Measurements from ENCODE around the gene CCSER2. TPM values are rescaled to one million over a fixed set of nuclear protein-coding genes. Genes with fewer than 3 reads are reported as not detected.

The CCSER2 gene
- total RNA-seq, 5 donors from 2014 or later (not counting 1 experiment from before 2014, with no cell fraction given): 109 to 137 (median 115) TPM

DNA sequence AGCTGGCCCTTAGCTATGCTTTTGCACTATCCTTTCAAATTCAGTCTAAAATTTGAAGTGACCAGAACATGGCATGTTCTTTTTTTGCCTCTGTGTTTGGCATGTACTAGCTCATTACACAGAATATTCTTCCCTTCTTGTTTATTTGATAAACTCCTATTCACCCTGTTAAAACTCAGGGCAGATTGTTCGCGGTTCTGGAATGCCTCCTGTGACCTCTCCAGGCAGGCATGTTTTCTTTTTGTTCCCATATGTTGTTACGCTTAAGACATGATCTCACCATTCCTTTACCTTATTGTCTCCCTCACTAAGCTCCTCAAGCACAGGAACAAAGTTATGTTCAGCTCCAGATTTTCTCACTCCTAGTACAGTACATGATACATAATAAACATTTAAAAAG, 181.7 kb downstream of the CCSER2 start:
- Histone ChIP-seq H3K4me3 (ENCODE audit: control insufficient read depth in 1 of 2, extremely low read depth in 1 of 2, low read length in 1 of 2) (no peak overlapping the region), H3K36me3 (ENCODE audit: control insufficient read depth in 2 of 2, extremely low read depth in 1 of 2, insufficient read depth in 1 of 2, low read length in 1 of 2) (peaks cover 0 to 23% of the 10 kb centered on the region in 2 donors), H3K4me1 (ENCODE audit: control insufficient read depth in 1 of 2, extremely low read depth in 1 of 2, insufficient read depth in 2 of 2, low read length in 2 of 2) (no peaks in the 10 kb centered on the region), H3K27me3 (replicated peaks in 1 of 2; ENCODE audit: control insufficient read depth in 2 of 2, extremely low read depth in 1 of 2, insufficient read depth in 2 of 2, low read length in 1 of 2) (no peaks in the 10 kb centered on the region), H3K27ac (ENCODE audit: low read length) (no peak overlapping the region), H3K9me3 (no peaks in the 10 kb centered on the region)
- Mint-ChIP-seq H3K4me3 (no peak overlapping the region), H3K9me3 (no peaks in the 10 kb centered on the region), H3K4me1 (peaks cover 0 to 7% (median 3%) of the 10 kb centered on the region in 3 donors), H3K27me3 (no peaks in the 10 kb centered on the region), H3K36me3 (peaks cover 20% of the 10 kb centered on the region), H3K27ac (no peak overlapping the region)
- no peak for ATAC-seq (replicated peaks in 1 of 4)
- DNase-seq: no peak
- ChIA-PET CTCF (interaction anchor here in 1 of 2 donors (1.3 kb wide), 1 partner anchor 27 kb away, joined by 6 read pairs; no protein-coding TSS in a partner anchor), POLR2A (no interaction called here)
- WGBS (ENCODE audit: insufficient coverage): 100% methylated on average over 3 of the region's 3 CpGs

DNA sequence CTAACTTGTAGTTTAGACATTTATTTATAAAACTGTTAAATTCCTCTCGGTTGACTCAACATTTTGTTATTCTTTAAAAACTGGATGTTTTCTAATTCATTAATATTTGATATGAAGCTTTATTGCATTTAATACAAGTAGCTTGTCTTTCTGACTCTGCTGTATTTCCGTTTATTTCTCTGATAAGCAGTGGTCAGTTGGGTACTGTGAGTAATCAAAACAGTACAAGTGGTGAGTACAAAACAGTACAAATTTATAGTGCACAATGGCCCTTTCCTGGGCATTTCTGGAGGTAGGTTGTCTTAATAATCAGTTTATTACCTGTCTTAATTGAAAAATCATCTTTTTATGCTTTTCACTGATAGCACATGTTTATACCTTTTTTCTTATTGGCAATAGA, 182.7 kb downstream of the CCSER2 start:
- H3K36me3 Mint-ChIP-seq: peaks cover 27% of the 10 kb centered on the region
- Histone ChIP-seq H3K4me1 (ENCODE audit: control insufficient read depth in 1 of 2, extremely low read depth in 1 of 2, insufficient read depth in 2 of 2, low read length in 2 of 2) (no peaks in the 10 kb centered on the region), H3K9me3 (no peaks in the 10 kb centered on the region), H3K36me3 (ENCODE audit: control insufficient read depth in 2 of 2, extremely low read depth in 1 of 2, insufficient read depth in 1 of 2, low read length in 1 of 2) (peaks cover 0 to 29% of the 10 kb centered on the region in 2 donors), H3K27ac (ENCODE audit: low read length) (no peak overlapping the region), H3K4me3 (ENCODE audit: control insufficient read depth in 1 of 2, extremely low read depth in 1 of 2, low read length in 1 of 2) (no peak overlapping the region), H3K27me3 (replicated peaks in 1 of 2; ENCODE audit: control insufficient read depth in 2 of 2, extremely low read depth in 1 of 2, insufficient read depth in 2 of 2, low read length in 1 of 2) (no peaks in the 10 kb centered on the region)
- POLR2A ChIA-PET: no interaction called here
- H3K27ac Mint-ChIP-seq: no peak overlapping the region
- no CpG with 5 or more reads among the region's 2 CpGs for WGBS (ENCODE audit: insufficient coverage)
- no peaks in the 10 kb centered on the region for H3K27me3 Mint-ChIP-seq
- peaks cover 0 to 7% (median 3%) of the 10 kb centered on the region in 3 donors for H3K4me1 Mint-ChIP-seq
- ATAC-seq (replicated peaks in 1 of 4) (no peak), DNase-seq (no peak)
- no peak overlapping the region for H3K4me3 Mint-ChIP-seq
- no peaks in the 10 kb centered on the region for H3K9me3 Mint-ChIP-seq
- CTCF ChIA-PET: no interaction called here

DNA sequence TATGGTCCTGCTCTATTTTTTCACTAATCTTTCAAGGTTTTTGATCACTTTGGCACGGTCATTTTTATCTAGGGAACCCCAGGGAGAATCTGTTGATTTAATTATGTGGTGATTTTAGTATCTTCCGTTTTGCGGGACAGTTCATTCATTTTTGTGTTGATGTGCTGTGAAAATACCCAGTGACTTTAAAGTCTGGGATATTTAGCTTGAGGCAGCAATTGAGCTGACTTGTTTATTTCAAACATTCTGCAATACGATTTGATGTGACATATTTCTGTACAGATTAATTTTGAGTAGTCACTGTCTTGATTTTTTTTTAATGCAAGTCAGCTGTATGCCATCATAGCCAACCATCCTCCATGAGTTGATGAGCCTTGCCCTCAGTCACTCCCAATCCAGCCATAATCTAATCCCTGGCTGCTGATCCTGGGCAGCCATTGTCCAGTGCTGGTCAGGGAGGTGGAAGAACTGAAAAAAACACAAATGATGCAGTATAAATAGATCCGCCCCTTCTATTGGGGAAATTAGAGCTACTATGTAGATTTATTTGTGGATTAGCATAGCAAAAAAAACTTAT, 183.4 kb downstream of the CCSER2 start:
- ATAC-seq (replicated peaks in 1 of 4) (no peak), DNase-seq (no peak)
- ChIA-PET POLR2A (interaction anchor here in 1 of 2 donors (0.6 kb wide), 1 partner anchor 630 kb away, joined by 3 read pairs; no protein-coding TSS in a partner anchor), CTCF (no interaction called here)
- H3K4me1 ChIP-seq (ENCODE audit: control insufficient read depth in 1 of 2, extremely low read depth in 1 of 2, insufficient read depth in 2 of 2, low read length in 2 of 2): no peaks in the 10 kb centered on the region
- H3K27ac ChIP-seq (ENCODE audit: low read length): no peak overlapping the region
- 86% methylated on average over 3 of the region's 5 CpGs for WGBS (ENCODE audit: insufficient coverage)
- H3K36me3 Mint-ChIP-seq: peaks cover 31% of the 10 kb centered on the region
- H3K27ac Mint-ChIP-seq: no peak overlapping the region
- H3K27me3 ChIP-seq (replicated peaks in 1 of 2; ENCODE audit: control insufficient read depth in 2 of 2, extremely low read depth in 1 of 2, insufficient read depth in 2 of 2, low read length in 1 of 2): no peaks in the 10 kb centered on the region
- H3K27me3 Mint-ChIP-seq: no peaks in the 10 kb centered on the region
- H3K4me3 Mint-ChIP-seq: no peak overlapping the region
- H3K9me3 ChIP-seq: no peaks in the 10 kb centered on the region
- H3K36me3 ChIP-seq (ENCODE audit: control insufficient read depth in 2 of 2, extremely low read depth in 1 of 2, insufficient read depth in 1 of 2, low read length in 1 of 2): peaks cover 0 to 32% of the 10 kb centered on the region in 2 donors
- no peaks in the 10 kb centered on the region for H3K9me3 Mint-ChIP-seq
- no peak overlapping the region for H3K4me3 ChIP-seq (ENCODE audit: control insufficient read depth in 1 of 2, extremely low read depth in 1 of 2, low read length in 1 of 2)
- peaks cover 0 to 7% (median 3%) of the 10 kb centered on the region in 3 donors for H3K4me1 Mint-ChIP-seq

DNA sequence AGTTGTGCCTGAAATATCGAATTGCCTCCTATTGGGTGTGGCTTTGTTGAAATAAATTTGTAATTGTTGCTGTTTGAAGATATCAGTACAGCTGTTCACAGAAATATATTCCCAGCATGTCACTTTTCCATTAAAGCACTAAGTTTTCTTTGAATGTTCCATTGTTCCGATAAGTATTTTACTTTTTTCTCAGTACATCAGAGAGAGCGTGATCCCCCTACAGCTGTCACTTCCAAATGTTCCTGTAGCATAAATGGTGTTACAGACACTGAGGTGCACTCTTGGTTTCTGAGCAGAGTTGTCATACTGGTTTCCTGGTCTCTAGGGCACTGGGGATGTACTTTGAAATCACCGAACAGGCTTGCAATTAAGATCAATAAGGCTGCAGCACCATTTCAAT, 189.2 kb downstream of the CCSER2 start:
- Mint-ChIP-seq H3K36me3 (peaks cover 39% of the 10 kb centered on the region), H3K4me3 (no peak overlapping the region), H3K27ac (no peak overlapping the region), H3K9me3 (no peaks in the 10 kb centered on the region), H3K4me1 (no peaks in the 10 kb centered on the region), H3K27me3 (no peaks in the 10 kb centered on the region)
- DNase-seq (no peak), ATAC-seq (replicated peaks in 1 of 4) (no peak)
- Histone ChIP-seq H3K4me1 (ENCODE audit: control insufficient read depth in 1 of 2, extremely low read depth in 1 of 2, insufficient read depth in 2 of 2, low read length in 2 of 2) (no peaks in the 10 kb centered on the region), H3K4me3 (ENCODE audit: control insufficient read depth in 1 of 2, extremely low read depth in 1 of 2, low read length in 1 of 2) (no peak overlapping the region), H3K9me3 (no peaks in the 10 kb centered on the region), H3K27ac (ENCODE audit: low read length) (no peak overlapping the region), H3K27me3 (replicated peaks in 1 of 2; ENCODE audit: control insufficient read depth in 2 of 2, extremely low read depth in 1 of 2, insufficient read depth in 2 of 2, low read length in 1 of 2) (no peaks in the 10 kb centered on the region), H3K36me3 (ENCODE audit: control insufficient read depth in 2 of 2, extremely low read depth in 1 of 2, insufficient read depth in 1 of 2, low read length in 1 of 2) (peaks cover 0 to 27% of the 10 kb centered on the region in 2 donors)
- ChIA-PET CTCF (no interaction called here), POLR2A (no interaction called here)
- 100% methylated on average over 1 of the region's 4 CpGs for WGBS (ENCODE audit: insufficient coverage)

DNA sequence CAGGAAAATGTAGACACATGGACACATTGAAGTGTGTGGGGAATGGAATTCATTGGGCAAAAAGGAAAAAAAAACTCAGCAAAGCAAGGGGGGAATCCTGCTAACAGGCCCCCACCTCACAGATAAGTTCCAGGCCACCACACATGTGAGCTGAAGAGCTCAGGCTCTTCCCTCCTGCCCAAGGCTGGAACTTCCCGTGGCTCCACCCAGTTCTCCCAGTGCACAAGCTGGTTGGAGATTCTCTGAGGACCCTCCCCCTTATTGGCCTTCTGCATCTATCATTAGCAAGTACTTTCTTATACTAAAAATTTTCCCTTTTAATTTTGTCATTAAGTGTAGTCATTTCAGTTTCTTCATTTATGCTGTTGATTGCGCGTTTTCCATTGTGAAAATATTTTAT, 190.8 kb downstream of the CCSER2 start:
- H3K4me1 Mint-ChIP-seq: peaks cover 6 to 9% (median 7%) of the 10 kb centered on the region in 3 donors
- 100% methylated on average over 1 of the region's 3 CpGs for WGBS (ENCODE audit: insufficient coverage)
- H3K27ac Mint-ChIP-seq: no peak overlapping the region
- Histone ChIP-seq H3K4me3 (ENCODE audit: control insufficient read depth in 1 of 2, extremely low read depth in 1 of 2, low read length in 1 of 2) (no peak overlapping the region), H3K36me3 (ENCODE audit: control insufficient read depth in 2 of 2, extremely low read depth in 1 of 2, insufficient read depth in 1 of 2, low read length in 1 of 2) (peaks cover 0 to 17% of the 10 kb centered on the region in 2 donors), H3K27me3 (replicated peaks in 1 of 2; ENCODE audit: control insufficient read depth in 2 of 2, extremely low read depth in 1 of 2, insufficient read depth in 2 of 2, low read length in 1 of 2) (no peaks in the 10 kb centered on the region), H3K4me1 (ENCODE audit: control insufficient read depth in 1 of 2, extremely low read depth in 1 of 2, insufficient read depth in 2 of 2, low read length in 2 of 2) (no peaks in the 10 kb centered on the region), H3K9me3 (no peaks in the 10 kb centered on the region), H3K27ac (ENCODE audit: low read length) (no peak overlapping the region)
- CTCF ChIA-PET: no interaction called here
- H3K36me3 Mint-ChIP-seq: peaks cover 25% of the 10 kb centered on the region
- ATAC-seq (replicated peaks in 1 of 4) (no peak), DNase-seq (no peak)
- no peaks in the 10 kb centered on the region for H3K9me3 Mint-ChIP-seq
- H3K4me3 Mint-ChIP-seq: no peak overlapping the region
- POLR2A ChIA-PET: no interaction called here
- H3K27me3 Mint-ChIP-seq: no peaks in the 10 kb centered on the region

DNA sequence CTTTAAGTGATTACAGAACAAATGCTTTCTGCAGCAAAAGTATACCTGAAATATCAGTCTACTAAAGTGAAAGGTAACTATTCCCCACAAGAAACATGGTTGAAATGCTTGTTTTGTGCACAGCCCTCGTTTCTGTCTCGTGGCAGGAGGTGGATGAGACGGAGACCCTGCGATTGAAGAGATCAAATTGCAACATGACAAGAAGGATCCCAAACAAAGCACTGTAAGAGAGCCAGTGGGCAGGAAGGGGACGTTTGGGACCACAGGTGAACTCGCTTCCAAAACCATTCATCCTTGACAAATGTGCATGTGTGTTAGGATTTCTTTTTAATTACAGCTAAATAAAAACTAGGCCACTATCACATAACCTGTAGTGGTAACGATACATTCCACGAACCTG, 192.6 kb downstream of the CCSER2 start:
- no CpG with 5 or more reads among the region's 8 CpGs for WGBS (ENCODE audit: insufficient coverage)
- no peak for ATAC-seq (replicated peaks in 1 of 4)
- peaks cover 0 to 9% (median 8%) of the 10 kb centered on the region in 3 donors for H3K9me3 Mint-ChIP-seq
- ChIA-PET CTCF (no interaction called here), POLR2A (no interaction called here)
- H3K36me3 ChIP-seq (ENCODE audit: control insufficient read depth in 2 of 2, extremely low read depth in 1 of 2, insufficient read depth in 1 of 2, low read length in 1 of 2): peaks cover 0 to 4% of the 10 kb centered on the region in 2 donors
- no peak for DNase-seq
- no peak overlapping the region for H3K27ac Mint-ChIP-seq
- H3K4me1 Mint-ChIP-seq: peaks cover 6 to 9% (median 7%) of the 10 kb centered on the region in 3 donors
- H3K36me3 Mint-ChIP-seq: peaks cover 17% of the 10 kb centered on the region
- peaks cover 0 to 2% of the 10 kb centered on the region in 2 donors for H3K27me3 Mint-ChIP-seq
- no peak overlapping the region for H3K27ac ChIP-seq (ENCODE audit: low read length)
- no peak overlapping the region for H3K4me3 Mint-ChIP-seq
- H3K9me3 ChIP-seq: no peaks in the 10 kb centered on the region
- no peaks in the 10 kb centered on the region for H3K27me3 ChIP-seq (replicated peaks in 1 of 2; ENCODE audit: control insufficient read depth in 2 of 2, extremely low read depth in 1 of 2, insufficient read depth in 2 of 2, low read length in 1 of 2)
- H3K4me1 ChIP-seq (ENCODE audit: control insufficient read depth in 1 of 2, extremely low read depth in 1 of 2, insufficient read depth in 2 of 2, low read length in 2 of 2): no peaks in the 10 kb centered on the region
- no peak overlapping the region for H3K4me3 ChIP-seq (ENCODE audit: control insufficient read depth in 1 of 2, extremely low read depth in 1 of 2, low read length in 1 of 2)

All from T-cell (primary cell).